Suprapubic skin (tissue), 4 donors: Measurements from ENCODE around the gene OPHN1. TPM values are rescaled to one million over a fixed set of nuclear protein-coding genes. Genes with fewer than 3 reads are reported as not detected.

Experiments
- DNase-seq, 2 donors: peaks; one replicate each; pipeline ENCODE4 v3.0.0-alpha.2; 2019; ENCODE audit warnings: low spot score in 2 of 2
- H3K27ac ChIP-seq: fragments of 200-600 bp; sonication (generic); one replicate; pipeline ENCODE4 v1.5.1; 2019
- H3K27me3 ChIP-seq: fragments of 200-600 bp; sonication (generic); one replicate; pipeline ENCODE4 v1.5.1; 2019
- H3K36me3 ChIP-seq: fragments of 200-600 bp; sonication (generic); one replicate; pipeline ENCODE4 v1.5.1; 2019
- H3K4me1 ChIP-seq: fragments of 200-600 bp; sonication (generic); one replicate; pipeline ENCODE4 v1.5.1; 2019
- H3K4me3 ChIP-seq: fragments of 200-600 bp; sonication (generic); one replicate; pipeline ENCODE4 v1.5.1; 2019; ENCODE audit warnings: mild to moderate bottlenecking
- H3K9me3 ChIP-seq: fragments of 200-600 bp; sonication (generic); one replicate; pipeline ENCODE4 v1.5.1; 2019
- EP300 ChIP-seq: sonication (generic); formaldehyde crosslinking; IDR thresholded peaks from one replicate; pipeline ENCODE4 v1.6.1; 2017; ENCODE audit warnings: antibody characterized with exemption
- POLR2A ChIP-seq, 2 donors: fragments of 450-650 bp; IDR thresholded peaks; one replicate each; pipeline ENCODE4 v1.6.1; 2017; ENCODE audit warnings: antibody characterized with exemption in 2 of 2, mild to moderate bottlenecking in 2 of 2, moderate library complexity in 2 of 2
- POLR2AphosphoS5 ChIP-seq, 3 donors: sonication (generic); formaldehyde crosslinking; IDR thresholded peaks; one replicate each; pipeline ENCODE4 v1.6.1; 2017; ENCODE audit warnings: antibody characterized with exemption in 3 of 3
- WGBS: methylation state at CpG from one replicate; pipeline ENCODE4 v1.1.5; 2018; 5-methylcytosine and 5-hydroxymethylcytosine counted together
- total RNA-seq, 4 donors: library from RNA; depleted of rRNA; stranded (reverse); fragments of >200 nt; gene quantifications; one replicate each; pipeline ENCODE4 v1.1.0, GENCODE V29; 2016
- TF ChIP-seq, protein P1 (sequence below), 2 donors: fragments of 200-600 bp in 1 of 2; fragments of 450-650 bp in 1 of 2; sonication (generic) in 1 of 2; IDR thresholded peaks; one replicate each; pipeline ENCODE4 v1.5.1; 2016 to 2019; ENCODE audit warnings: antibody characterized with exemption in 2 of 2, mild to moderate bottlenecking in 1 of 2, moderate library complexity in 1 of 2

OPHN1 gene
- total RNA-seq, 4 donors from 2014 or later, result 4.5 to 16.0 (median 8.4) TPM

GRCh38 chrX:68438575-68438974 lies 5.3 kb upstream of the OPHN1 start:
- Histone ChIP-seq H3K4me3 (no peak overlapping the region), H3K27me3 (no peaks in the 10 kb centered on the region), H3K36me3 (no peaks in the 10 kb centered on the region), H3K4me1 (peaks cover 6% of the 10 kb centered on the region), H3K9me3 (no peaks in the 10 kb centered on the region), H3K27ac (no peak overlapping the region)
- TF ChIP-seq, protein P1, sequence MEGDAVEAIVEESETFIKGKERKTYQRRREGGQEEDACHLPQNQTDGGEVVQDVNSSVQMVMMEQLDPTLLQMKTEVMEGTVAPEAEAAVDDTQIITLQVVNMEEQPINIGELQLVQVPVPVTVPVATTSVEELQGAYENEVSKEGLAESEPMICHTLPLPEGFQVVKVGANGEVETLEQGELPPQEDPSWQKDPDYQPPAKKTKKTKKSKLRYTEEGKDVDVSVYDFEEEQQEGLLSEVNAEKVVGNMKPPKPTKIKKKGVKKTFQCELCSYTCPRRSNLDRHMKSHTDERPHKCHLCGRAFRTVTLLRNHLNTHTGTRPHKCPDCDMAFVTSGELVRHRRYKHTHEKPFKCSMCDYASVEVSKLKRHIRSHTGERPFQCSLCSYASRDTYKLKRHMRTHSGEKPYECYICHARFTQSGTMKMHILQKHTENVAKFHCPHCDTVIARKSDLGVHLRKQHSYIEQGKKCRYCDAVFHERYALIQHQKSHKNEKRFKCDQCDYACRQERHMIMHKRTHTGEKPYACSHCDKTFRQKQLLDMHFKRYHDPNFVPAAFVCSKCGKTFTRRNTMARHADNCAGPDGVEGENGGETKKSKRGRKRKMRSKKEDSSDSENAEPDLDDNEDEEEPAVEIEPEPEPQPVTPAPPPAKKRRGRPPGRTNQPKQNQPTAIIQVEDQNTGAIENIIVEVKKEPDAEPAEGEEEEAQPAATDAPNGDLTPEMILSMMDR (IDR thresholded peaks at IDR 0.05), result no peak
- no peak for TF ChIP-seq POLR2AphosphoS5 (IDR thresholded peaks at IDR 0.05)
- no peak for DNase-seq
- WGBS, result 81% methylated on average over 4 of the region's 4 CpGs

DNA sequence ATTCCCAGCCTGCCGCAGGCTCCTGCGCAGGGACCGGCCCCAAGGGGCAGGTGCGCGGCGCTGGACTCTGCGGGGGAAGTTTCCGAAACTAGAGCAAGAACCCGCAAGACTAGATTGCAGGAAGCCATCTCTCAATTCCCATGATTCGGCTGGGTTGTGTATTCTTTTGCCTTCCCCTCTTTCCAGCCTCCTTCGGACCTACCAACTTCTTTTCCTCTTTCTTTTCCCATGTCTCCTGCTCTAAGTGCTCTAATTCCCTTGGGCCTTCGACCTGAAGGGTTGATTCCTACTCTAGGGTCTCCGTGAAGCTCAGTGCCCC lies 645 bp upstream of the OPHN1 start:
- no peaks in the 10 kb centered on the region for H3K9me3 ChIP-seq
- no peaks in the 10 kb centered on the region for H3K36me3 ChIP-seq
- H3K4me3 ChIP-seq, result peak overlapping the region; percentile 65
- TF ChIP-seq POLR2A (IDR thresholded peaks at IDR 0.05) (no peak), POLR2AphosphoS5 (IDR thresholded peaks at IDR 0.05) (no peak), EP300 (no peak)
- TF ChIP-seq, protein P1 (IDR thresholded peaks at IDR 0.05), result no peak
- peaks cover 8% of the 10 kb centered on the region for H3K4me1 ChIP-seq
- 38% methylated on average over 13 of the region's 13 CpGs for WGBS
- no peaks in the 10 kb centered on the region for H3K27me3 ChIP-seq
- no peak for DNase-seq
- peak overlapping the region; percentile 87 for H3K27ac ChIP-seq

- no peak for DNase-seq
- no peaks in the 10 kb centered on the region for H3K9me3 ChIP-seq
- H3K4me3 ChIP-seq, result peak overlapping the region; percentile 65
- H3K4me1 ChIP-seq, result peaks cover 8% of the 10 kb centered on the region
- 54% methylated on average over 12 of the region's 12 CpGs for WGBS
- no peaks in the 10 kb centered on the region for H3K27me3 ChIP-seq
- no peak for TF ChIP-seq POLR2AphosphoS5 (IDR thresholded peaks at IDR 0.05)
- TF ChIP-seq, protein P1 (IDR thresholded peaks at IDR 0.05), result no peak
- TF ChIP-seq EP300, result no peak
- no peak for TF ChIP-seq POLR2A (IDR thresholded peaks at IDR 0.05)
- H3K36me3 ChIP-seq, result no peaks in the 10 kb centered on the region
- H3K27ac ChIP-seq, result peak overlapping the region; percentile 87
These were observed 647 bp downstream of the OPHN1 start for GRCh38 chrX:68432648-68433047.

DNA sequence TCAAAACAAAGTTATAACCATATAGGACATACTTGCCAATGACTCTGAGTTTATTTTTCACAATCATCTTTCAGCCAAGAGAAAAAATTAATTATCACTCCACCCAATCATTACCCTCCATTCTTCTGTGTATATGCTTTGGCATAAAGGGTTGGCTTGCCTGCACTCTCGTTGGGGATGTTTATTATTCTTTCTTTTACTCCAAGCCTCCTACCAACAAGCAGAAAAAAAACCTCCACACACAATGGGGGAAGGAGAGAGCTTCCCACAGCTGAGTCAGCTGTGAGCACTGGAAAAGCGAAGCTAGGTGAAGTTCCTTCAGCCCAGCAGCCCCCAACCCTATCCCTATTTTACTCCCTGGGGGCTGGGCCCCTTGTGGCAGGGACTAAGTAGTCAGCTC lies 1.5 kb downstream of the OPHN1 start:
- peaks cover 8% of the 10 kb centered on the region for H3K4me1 ChIP-seq
- WGBS, result 46% methylated on average over 2 of the region's 2 CpGs
- no peak overlapping the region for H3K27ac ChIP-seq
- no peaks in the 10 kb centered on the region for H3K9me3 ChIP-seq
- DNase-seq, result no peak
- H3K36me3 ChIP-seq, result no peaks in the 10 kb centered on the region
- no peaks in the 10 kb centered on the region for H3K27me3 ChIP-seq
- no peak for TF ChIP-seq POLR2A (IDR thresholded peaks at IDR 0.05)
- TF ChIP-seq EP300, result no peak
- no peak for TF ChIP-seq POLR2AphosphoS5 (IDR thresholded peaks at IDR 0.05)
- TF ChIP-seq, protein P1 (IDR thresholded peaks at IDR 0.05), result no peak
- H3K4me3 ChIP-seq, result peak overlapping the region; percentile 65

DNA sequence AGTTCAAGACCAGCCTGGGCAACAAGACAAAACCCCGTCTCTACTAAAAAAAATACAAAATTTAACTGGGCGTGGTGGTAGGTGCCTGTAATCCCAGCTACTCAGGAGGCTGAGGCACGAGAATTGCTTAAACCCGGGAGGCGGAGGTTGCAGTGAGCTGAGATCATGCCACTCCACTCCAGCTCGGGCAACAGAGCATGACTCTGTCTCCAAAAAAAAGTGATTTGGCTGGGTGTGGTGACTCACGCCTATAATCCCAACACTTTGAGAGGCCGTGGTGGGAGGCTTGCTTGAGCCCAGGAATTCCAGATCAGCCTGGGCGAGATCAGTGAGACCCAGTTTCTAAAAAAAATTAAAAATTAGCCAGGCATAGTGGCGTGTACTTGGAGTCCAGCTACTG lies 4.1 kb downstream of the OPHN1 start:
- 85% methylated on average over 10 of the region's 10 CpGs for WGBS
- no peak for DNase-seq
- Histone ChIP-seq H3K27me3 (no peaks in the 10 kb centered on the region), H3K4me3 (no peak overlapping the region), H3K36me3 (no peaks in the 10 kb centered on the region), H3K27ac (no peak overlapping the region), H3K9me3 (no peaks in the 10 kb centered on the region), H3K4me1 (peaks cover 8% of the 10 kb centered on the region)
- TF ChIP-seq POLR2A (IDR thresholded peaks at IDR 0.05) (no peak), POLR2AphosphoS5 (IDR thresholded peaks at IDR 0.05) (no peak), EP300 (no peak)
- TF ChIP-seq, protein P1 (IDR thresholded peaks at IDR 0.05), result no peak
